ENCODE results near the gene UBE2I.

The UBE2I gene

DNA sequence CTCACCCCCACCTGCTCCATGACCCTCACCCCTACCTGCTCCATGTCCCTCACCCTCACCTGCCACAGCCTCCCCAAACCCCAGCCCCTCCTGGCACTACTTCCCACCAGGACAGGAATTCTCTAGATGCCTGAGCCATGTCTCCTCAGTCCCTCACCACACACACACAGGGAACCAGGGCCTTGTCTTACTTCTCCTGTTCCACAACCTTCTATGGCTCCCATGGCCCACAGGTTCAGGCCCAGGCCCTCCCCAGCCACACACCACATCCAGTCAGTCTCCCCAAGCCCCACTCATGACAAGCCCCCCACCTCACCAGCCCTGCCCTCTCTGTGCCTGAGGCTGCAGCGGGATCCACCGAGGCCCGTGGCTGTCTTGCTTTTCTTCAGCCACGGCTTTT lies 3.1 kb upstream of the UBE2I start:
- Histone ChIP-seq H2AFZ (ENCODE audit: low read depth, low read length, severe bottlenecking) (no peak overlapping the region), H3K4me2 (ENCODE audit: low read depth, low read length, poor library complexity, severe bottlenecking) (no peak overlapping the region), H3K4me3 (ENCODE audit: insufficient read depth, low read length, poor library complexity, severe bottlenecking) (no peak overlapping the region), H3K27ac (ENCODE audit: low read depth, low read length) (no peak overlapping the region), H3K27me3 (ENCODE audit: low read length) (no peaks in the 10 kb centered on the region), H3K9me3 (ENCODE audit: insufficient read depth, low read length) (no peaks in the 10 kb centered on the region), H4K20me1 (ENCODE audit: low read depth, low read length) (peaks cover 12% of the 10 kb centered on the region), H3K79me2 (ENCODE audit: insufficient read depth, low read length) (peaks cover 15% of the 10 kb centered on the region), H3K36me3 (ENCODE audit: low read length) (no peaks in the 10 kb centered on the region), H3F3A (ENCODE audit: insufficient read depth) (peaks cover 14% of the 10 kb centered on the region), H3K9me2 (replicated peaks; ENCODE audit: insufficient read depth, low read length) (no peaks in the 10 kb centered on the region), H3K9ac (ENCODE audit: low read length) (no peak overlapping the region)
- TF ChIP-seq, protein P1, sequence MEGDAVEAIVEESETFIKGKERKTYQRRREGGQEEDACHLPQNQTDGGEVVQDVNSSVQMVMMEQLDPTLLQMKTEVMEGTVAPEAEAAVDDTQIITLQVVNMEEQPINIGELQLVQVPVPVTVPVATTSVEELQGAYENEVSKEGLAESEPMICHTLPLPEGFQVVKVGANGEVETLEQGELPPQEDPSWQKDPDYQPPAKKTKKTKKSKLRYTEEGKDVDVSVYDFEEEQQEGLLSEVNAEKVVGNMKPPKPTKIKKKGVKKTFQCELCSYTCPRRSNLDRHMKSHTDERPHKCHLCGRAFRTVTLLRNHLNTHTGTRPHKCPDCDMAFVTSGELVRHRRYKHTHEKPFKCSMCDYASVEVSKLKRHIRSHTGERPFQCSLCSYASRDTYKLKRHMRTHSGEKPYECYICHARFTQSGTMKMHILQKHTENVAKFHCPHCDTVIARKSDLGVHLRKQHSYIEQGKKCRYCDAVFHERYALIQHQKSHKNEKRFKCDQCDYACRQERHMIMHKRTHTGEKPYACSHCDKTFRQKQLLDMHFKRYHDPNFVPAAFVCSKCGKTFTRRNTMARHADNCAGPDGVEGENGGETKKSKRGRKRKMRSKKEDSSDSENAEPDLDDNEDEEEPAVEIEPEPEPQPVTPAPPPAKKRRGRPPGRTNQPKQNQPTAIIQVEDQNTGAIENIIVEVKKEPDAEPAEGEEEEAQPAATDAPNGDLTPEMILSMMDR (IDR thresholded peaks at IDR 0.05; ENCODE audit: insufficient read depth, low read length, poor library complexity, severe bottlenecking): no peak
- no peak for TF ChIP-seq EZH2phosphoT487 (conservative IDR thresholded peaks at IDR 0.05; ENCODE audit: low read length)

DNA sequence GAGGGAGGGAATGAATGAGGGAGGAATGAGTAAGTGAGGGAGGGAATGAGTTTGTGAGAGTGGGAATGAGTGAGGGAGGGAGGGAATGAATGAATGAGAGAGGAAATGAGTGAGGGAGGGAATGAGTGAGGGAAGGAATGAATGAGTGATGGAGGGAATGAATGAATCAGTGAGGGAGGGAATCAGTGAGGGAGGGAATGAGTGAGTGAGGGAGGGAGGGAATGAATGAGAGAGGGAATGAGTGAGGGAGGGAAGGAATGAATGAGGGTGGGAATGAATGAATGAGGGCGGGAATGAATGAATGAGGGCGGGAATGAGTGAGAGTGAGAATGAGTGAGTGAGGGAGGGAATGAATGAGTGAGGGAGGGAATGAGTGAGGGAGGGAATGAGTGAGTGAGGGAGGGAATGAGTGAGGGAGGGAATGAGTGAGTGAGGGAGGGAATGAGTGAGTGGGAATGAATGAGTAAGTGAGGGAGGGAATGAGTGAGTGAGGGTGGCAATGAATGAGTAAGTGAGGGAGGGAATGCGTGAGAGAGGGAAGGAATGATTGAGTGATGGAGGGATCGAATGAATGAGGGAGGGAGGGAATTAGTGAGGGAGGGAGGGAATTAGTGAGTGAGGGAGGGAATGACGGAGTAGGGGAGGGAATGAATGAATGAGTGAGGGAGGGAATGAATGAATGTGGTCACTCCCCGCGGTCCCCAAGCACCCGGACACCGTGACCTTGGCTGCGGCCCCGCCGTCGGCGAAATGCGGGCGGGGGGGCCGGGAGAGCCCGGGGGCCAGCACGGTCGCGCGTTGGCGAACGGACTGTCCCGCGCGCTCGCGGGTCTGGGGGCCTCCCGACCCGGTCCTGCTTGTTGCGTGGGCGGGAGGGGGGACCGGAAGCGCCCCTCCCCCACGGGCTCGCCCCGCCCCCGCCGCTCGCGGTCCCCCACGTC lies 1.1 kb upstream of the UBE2I start:
- H2AFZ ChIP-seq (ENCODE audit: low read depth, low read length, severe bottlenecking): no peak overlapping the region
- no peaks in the 10 kb centered on the region for H3K9me2 ChIP-seq (replicated peaks; ENCODE audit: insufficient read depth, low read length)
- H3K27ac ChIP-seq (ENCODE audit: low read depth, low read length): peak overlapping the region; percentile 79
- H3K9ac ChIP-seq (ENCODE audit: low read length): peak overlapping the region; percentile 75
- H4K20me1 ChIP-seq (ENCODE audit: low read depth, low read length): peaks cover 21% of the 10 kb centered on the region
- H3K4me2 ChIP-seq (ENCODE audit: low read depth, low read length, poor library complexity, severe bottlenecking): peak overlapping the region; percentile 53
- H3K9me3 ChIP-seq (ENCODE audit: insufficient read depth, low read length): no peaks in the 10 kb centered on the region
- H3K4me3 ChIP-seq (ENCODE audit: insufficient read depth, low read length, poor library complexity, severe bottlenecking): peak overlapping the region; percentile 54
- peaks cover 14% of the 10 kb centered on the region for H3F3A ChIP-seq (ENCODE audit: insufficient read depth)
- no peaks in the 10 kb centered on the region for H3K27me3 ChIP-seq (ENCODE audit: low read length)
- H3K36me3 ChIP-seq (ENCODE audit: low read length): no peaks in the 10 kb centered on the region
- TF ChIP-seq EZH2phosphoT487 (conservative IDR thresholded peaks at IDR 0.05; ENCODE audit: low read length): no peak
- TF ChIP-seq, protein P1 (IDR thresholded peaks at IDR 0.05; ENCODE audit: insufficient read depth, low read length, poor library complexity, severe bottlenecking): no peak
- H3K79me2 ChIP-seq (ENCODE audit: insufficient read depth, low read length): peaks cover 35% of the 10 kb centered on the region

DNA sequence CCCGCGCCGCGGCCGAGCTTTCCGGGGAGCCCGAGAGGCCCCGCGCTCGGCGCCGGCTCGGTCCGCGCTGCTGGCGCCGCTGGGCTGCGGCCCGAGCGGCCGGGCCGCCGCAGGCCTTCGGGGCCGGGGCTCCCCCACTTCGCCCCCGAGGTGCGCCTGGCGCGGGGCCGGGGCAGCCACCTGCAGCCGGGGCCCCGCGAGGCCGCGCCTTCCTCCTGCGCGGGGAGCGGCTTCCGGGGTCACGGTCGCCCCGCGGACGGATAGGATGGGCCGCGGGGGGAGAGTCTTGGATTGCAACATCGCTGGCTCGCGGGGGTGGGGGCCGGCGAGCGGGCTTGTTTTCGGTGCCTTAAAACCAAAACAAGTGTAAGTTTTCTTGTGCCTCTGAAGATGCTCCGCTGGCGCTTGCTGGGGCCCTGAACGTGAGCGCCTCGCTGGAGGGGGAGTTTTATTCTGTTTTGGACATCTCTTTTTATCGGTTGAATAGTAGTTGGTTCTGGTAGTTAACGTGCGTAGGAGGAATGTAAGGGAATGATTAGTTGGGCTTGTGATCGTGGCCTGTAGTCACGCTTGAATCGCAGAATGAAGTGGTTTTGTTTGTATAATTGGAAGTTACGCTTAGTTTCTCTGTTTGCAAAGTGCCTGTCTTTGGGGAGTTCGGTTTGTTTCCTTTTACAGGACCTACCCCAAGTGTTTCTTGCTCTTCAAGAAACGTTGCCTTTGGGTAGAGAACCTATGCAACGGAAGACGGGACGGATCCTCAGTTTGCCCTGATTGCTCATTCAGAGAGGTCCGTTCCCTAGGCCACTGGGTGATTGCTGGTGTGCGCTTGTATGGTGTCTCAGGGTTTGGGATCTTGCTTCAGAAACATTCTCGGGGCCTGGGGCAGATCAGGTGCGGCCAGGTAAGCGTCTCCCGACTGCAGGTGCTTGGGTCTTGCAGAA lies 724 bp downstream of the UBE2I start:
- peak overlapping the region; percentile 79 for H3K27ac ChIP-seq (ENCODE audit: low read depth, low read length)

More for the DNA sequence above, 724 bp downstream of the UBE2I start:
- H3K79me2 ChIP-seq (ENCODE audit: insufficient read depth, low read length): peaks cover 53% of the 10 kb centered on the region
- peaks cover 21% of the 10 kb centered on the region for H4K20me1 ChIP-seq (ENCODE audit: low read depth, low read length)
- H3K4me3 ChIP-seq (ENCODE audit: insufficient read depth, low read length, poor library complexity, severe bottlenecking): peak overlapping the region; percentile 79
- no peaks in the 10 kb centered on the region for H3K27me3 ChIP-seq (ENCODE audit: low read length)
- TF ChIP-seq, protein P1 (IDR thresholded peaks at IDR 0.05; ENCODE audit: insufficient read depth, low read length, poor library complexity, severe bottlenecking): no peak
- TF ChIP-seq EZH2phosphoT487 (conservative IDR thresholded peaks at IDR 0.05; ENCODE audit: low read length): no peak
- peak overlapping the region; percentile 81 for H3K9ac ChIP-seq (ENCODE audit: low read length)
- H3K4me2 ChIP-seq (ENCODE audit: low read depth, low read length, poor library complexity, severe bottlenecking): peak overlapping the region; percentile 79
- H3K9me3 ChIP-seq (ENCODE audit: insufficient read depth, low read length): no peaks in the 10 kb centered on the region
- H3F3A ChIP-seq (ENCODE audit: insufficient read depth): peaks cover 6% of the 10 kb centered on the region
- no peaks in the 10 kb centered on the region for H3K9me2 ChIP-seq (replicated peaks; ENCODE audit: insufficient read depth, low read length)
- H2AFZ ChIP-seq (ENCODE audit: low read depth, low read length, severe bottlenecking): no peak overlapping the region
- no peaks in the 10 kb centered on the region for H3K36me3 ChIP-seq (ENCODE audit: low read length)

All from SU-DHL-6 (cell line).